ENCODE results near the gene KRT3.

DNA sequence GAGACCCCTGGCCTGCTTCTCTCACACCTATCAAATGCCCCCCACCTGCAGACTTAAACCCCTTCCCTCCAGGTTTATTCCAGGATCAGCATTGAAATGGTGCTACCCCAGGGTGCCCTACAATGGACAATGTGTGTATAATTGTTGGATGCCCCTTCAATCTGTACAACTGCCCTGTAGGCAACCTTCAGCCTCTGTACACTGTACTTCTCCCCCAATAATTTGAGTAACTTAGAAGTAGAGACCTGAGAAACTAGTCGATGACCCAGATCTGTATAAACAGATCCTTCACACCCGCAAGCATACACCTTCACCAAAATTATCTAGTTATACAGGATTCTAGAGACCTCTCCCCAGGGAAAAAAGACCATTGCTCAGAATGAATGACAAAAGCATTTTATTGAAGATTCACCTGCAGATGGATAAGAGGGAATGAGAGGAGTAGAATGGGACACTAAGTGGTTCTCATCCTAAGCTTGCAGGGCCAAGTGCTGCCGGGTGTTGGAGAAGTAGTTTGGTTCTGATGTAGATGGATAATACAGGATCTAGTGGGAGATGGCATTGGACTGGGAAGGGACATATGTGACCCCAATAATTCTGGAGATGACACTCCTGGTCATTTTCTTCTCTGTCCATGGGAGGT lies 10.4 kb upstream of the KRT3 start:
- TF ChIP-seq YY1 (IDR thresholded peaks at IDR 0.05; ENCODE audit: low read depth, low read length) = no peak
- no peak for TF ChIP-seq NR2F1 (conservative IDR thresholded peaks at IDR 0.05)
- no peak for TF ChIP-seq POLR2A (IDR thresholded peaks at IDR 0.05; ENCODE audit: low read depth, low read length)
- no peak for TF ChIP-seq SMAD5 (IDR thresholded peaks at IDR 0.05; ENCODE audit: low read depth)
- no peak for TF ChIP-seq EZH2 (IDR thresholded peaks at IDR 0.05; ENCODE audit: borderline replicate concordance, control insufficient read depth, low read depth, low read length)
- TF ChIP-seq CTCF (IDR thresholded peaks at IDR 0.05 in 2 of 3, conservative IDR thresholded peaks at IDR 0.05 in 1 of 3; ENCODE audit: control insufficient read depth in 2 of 3, extremely low read depth in 1 of 3, insufficient read depth in 1 of 3, low read depth in 3 of 3, low read length in 3 of 3) = no peak
- TF ChIP-seq, protein P1, sequence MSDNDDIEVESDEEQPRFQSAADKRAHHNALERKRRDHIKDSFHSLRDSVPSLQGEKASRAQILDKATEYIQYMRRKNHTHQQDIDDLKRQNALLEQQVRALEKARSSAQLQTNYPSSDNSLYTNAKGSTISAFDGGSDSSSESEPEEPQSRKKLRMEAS (IDR thresholded peaks at IDR 0.05; ENCODE audit: low read depth, low read length) = no peak
- TF ChIP-seq TAF1 (IDR thresholded peaks at IDR 0.05; ENCODE audit: borderline replicate concordance, low read depth, low read length) = no peak
- TF ChIP-seq CREM (IDR thresholded peaks at IDR 0.05; ENCODE audit: low read depth) = no peak
- no peak for TF ChIP-seq RCOR1 (conservative IDR thresholded peaks at IDR 0.05; ENCODE audit: low read depth, low read length)
- no peak for TF ChIP-seq ZNF384 (IDR thresholded peaks at IDR 0.05; ENCODE audit: borderline replicate concordance, low read depth, low read length)
- TF ChIP-seq NFYB (IDR thresholded peaks at IDR 0.05; ENCODE audit: insufficient read depth, low read depth, low read length) = no peak
- no peak for TF ChIP-seq CEBPB (IDR thresholded peaks at IDR 0.05; ENCODE audit: borderline replicate concordance in 1 of 2, low read depth in 2 of 2, low read length in 2 of 2)

Measured in GM12878 (cell line).